Measurements from ENCODE around the gene BACH2.

GRCh38 chr6:89965441-89966227, 331.0 kb downstream of the BACH2 start:
- TF ChIP-seq EZH2 (IDR thresholded peaks at IDR 0.05; ENCODE audit: borderline replicate concordance, insufficient read depth, low read length, poor library complexity, severe bottlenecking) (no peak), POLR2AphosphoS5 (IDR thresholded peaks at IDR 0.05) (no peak)
